Dedifferentiated amniotic fluid mesenchymal stem cell (primary cell): Measurements from ENCODE around the gene VSIG4.
"Not testable (repeated sequence)": the region's sequence is repeated elsewhere in the genome, so short reads cannot be mapped to it uniquely, and the experiment has no call there.

ENCODE experiments used
- DNase-seq: peaks from one replicate; pipeline ENCODE4 v3.0.0-alpha.2; 2016; ENCODE audit errors: extremely low spot score

The VSIG4 gene

DNA sequence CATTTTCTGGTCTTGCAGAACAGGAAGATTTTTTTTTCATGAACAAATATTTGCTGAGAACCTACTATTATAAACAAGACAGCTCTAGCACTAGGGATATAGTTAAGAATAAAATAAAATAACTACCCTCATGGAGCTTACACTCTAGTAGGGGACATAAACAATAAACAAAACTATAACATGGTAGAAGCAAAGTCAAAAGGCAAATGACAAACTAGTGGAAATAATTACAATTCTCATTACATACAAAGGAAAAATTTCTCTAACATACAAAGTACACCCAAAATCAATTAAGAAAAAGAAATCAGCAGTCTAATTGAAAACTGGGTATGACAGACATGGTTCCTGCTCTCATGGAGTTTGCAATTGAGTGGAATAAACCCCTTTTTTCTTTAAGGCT is 32.0 kb downstream of the VSIG4 start:
- DNase-seq = no peak

DNA sequence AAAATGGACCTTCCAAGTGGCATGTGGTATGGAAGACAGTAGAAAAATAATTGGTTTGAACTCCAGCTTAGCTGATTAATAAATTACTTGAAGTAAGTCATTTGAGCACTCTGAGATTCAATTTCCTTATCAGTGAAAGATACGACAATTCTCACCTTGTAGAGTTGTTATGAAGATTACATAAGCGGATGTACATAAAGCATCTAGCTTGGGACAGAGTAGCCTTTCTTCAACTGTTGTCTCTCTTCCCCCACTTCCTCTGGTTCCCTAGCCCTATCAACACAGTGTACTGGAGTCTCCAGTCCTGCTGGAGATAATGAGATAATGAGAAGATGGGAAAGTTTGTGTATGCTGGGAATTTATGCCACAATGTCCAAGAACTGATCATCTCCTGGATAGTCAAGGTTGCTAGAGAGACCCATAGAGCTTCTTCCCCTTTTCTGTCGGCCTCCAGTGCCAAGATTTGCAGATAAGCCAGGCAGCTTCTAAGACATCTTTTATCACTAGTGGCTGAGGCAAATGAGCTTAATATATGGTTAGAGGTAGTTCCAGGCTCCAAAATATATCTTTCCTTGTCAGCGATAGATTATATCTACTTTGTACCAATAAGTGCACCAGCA is 33.9 kb downstream of the VSIG4 start:
- no peak for DNase-seq

GRCh38 chrX:66004928-66005829 is 34.7 kb downstream of the VSIG4 start:
- DNase-seq = no peak

- DNase-seq = no peak
These were observed 36.8 kb downstream of the VSIG4 start for GRCh38 chrX:66002824-66003680.

DNA sequence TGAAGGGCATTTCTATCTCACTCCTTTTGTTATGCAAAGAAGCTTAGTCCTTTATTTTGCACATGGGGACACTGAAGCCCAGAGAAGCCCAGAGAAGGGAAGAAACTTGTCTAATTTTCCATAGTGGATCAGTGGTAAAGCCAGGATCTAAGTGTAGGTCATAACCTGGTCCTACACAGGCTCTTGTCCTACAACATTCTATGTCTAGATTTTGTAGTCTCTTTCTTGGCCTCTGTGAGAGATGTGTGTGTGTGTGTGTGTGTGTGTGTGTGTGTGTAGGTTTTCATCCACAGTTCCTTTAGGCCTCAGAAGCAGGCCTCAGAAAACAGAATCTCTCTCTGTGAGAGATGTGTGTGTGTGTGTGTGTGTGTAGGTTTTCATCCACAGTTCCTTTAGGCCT is 38.3 kb downstream of the VSIG4 start:
- DNase-seq = no peak

DNA sequence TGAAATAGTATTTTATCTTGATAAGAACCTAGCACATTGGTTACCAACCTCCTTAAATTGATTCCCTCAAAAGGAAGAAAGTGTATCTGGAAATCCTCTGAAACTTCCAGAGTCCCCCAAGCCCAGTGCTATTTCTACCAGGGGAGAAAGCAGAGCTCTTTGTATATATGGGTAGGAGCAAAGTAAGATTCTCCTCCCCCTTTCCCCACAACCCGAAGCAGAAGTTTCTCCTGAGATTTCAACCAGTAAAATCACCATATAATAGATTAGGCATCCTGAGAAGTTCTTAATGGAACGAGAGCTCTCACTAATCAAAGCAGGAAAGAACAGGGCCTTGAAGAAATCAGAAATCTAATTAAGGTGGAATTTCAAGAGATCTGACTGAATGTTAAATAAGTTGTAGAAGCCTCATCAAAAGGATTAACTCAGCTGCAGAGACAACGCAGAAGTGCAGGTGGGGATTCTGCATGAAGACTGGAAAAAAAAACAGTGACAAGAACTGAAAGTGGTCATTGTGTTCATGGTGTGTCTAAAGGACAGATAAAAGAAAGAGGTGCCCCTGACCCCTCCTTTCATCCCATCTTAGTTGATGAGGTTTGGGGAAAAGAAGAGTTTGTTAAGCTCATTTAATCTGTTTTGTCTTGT is 39.1 kb downstream of the VSIG4 start:
- no peak for DNase-seq

DNA sequence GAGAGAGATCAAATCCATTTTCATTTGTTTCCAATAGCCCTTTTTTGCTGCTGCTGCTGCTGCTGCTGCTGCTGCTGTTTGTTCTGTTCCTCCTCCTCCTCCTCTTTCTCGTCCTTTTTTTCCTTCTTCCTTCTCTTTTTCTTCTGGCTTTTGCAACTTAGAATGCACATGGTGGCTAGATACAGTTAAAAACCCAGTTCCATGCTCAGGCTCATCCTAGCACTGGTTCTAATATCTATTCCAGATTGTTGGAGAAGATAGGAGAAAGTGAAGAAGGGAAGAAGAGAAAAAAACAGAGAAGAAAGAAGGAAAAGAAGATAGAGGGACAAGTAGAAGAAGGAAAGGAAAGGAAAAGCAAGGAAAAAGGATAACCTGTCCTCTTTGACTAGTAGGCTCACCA is 39.7 kb downstream of the VSIG4 start:
- no peak for DNase-seq

- no peak for DNase-seq
These were observed 40.2 kb downstream of the VSIG4 start for GRCh38 chrX:65999563-66000148.

GRCh38 chrX:65999029-65999562 is 40.8 kb downstream of the VSIG4 start:
- DNase-seq = no peak

GRCh38 chrX:65997978-65998717 is 41.7 kb downstream of the VSIG4 start:
- DNase-seq = no peak

GRCh38 chrX:65994519-65995506 is 45.1 kb downstream of the VSIG4 start:
- DNase-seq = no peak

GRCh38 chrX:65993915-65994460 is 45.9 kb downstream of the VSIG4 start:
- DNase-seq = no peak

DNA sequence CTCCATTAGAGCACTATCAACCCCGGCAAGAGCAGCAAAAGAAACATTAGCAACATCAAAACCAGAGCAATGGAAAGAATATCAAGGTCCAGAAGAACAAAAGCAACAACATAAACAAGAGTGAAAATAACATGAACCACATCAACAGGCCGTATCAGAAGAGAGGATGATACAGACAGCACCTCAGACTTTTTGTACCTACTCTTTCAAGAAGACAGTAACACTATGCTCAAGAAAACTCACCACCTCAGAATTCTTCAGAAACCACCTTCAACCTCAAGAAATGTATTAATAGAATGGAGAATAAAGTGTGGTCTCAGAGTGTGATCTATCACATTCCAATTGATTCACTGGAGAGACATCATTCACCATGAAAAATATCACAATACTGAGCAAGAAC is 46.5 kb downstream of the VSIG4 start:
- DNase-seq = no peak

- no peak for DNase-seq
These were observed 49.2 kb downstream of the VSIG4 start for GRCh38 chrX:65990702-65991101.

- DNase-seq = no peak
These were observed 52.1 kb downstream of the VSIG4 start for GRCh38 chrX:65987811-65988210.

DNA sequence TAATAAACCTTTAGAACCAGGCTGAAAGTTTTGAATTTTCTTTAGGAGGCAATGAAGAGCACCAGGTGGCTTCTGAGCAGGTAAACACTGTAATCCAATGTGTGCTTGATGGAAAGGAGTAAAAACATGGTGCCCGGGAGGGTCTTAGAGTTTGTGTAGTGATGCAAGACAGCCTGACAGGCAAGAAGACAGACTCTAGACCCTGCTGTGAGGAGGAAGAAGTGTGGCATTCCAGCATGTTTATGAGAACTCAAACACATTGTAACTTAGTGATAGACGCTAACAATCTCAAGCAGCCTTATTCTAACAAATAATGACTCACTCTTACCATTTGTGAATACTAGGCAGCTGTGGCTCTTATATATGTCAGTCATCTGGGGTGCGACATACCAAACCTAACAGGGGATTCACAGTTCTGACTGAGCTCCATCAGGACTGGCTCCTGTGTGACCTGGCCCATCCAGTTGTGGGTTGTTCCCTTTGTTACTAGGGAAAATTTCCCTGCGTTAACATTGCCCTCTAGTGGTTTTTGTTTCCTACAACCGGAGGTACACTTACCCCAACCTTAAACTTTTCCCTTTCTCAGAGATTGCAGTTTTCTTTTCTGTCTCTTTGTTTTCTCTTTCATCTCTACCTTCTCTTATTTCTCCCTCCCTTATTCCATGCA is 53.8 kb downstream of the VSIG4 start:
- peak; percentile 24 for DNase-seq

DNA sequence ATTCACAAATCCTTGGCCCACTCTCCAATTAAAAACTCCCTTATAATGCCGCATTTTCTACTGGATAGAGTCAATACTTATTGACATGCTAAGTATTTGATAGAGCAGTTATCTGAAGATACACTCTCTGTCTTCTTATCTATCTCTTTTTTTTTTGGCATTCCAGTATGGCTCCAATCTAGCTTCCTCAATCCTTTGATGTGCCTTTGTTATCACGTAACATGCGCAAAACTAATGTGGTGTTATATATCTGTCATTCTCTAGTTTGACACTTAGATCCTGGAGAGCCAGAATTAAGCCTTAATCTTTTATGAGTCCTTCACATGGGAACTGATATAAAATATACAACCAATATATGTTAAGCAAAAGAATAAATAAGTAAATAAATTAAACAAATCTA is 54.7 kb downstream of the VSIG4 start:
- DNase-seq = no peak

DNA sequence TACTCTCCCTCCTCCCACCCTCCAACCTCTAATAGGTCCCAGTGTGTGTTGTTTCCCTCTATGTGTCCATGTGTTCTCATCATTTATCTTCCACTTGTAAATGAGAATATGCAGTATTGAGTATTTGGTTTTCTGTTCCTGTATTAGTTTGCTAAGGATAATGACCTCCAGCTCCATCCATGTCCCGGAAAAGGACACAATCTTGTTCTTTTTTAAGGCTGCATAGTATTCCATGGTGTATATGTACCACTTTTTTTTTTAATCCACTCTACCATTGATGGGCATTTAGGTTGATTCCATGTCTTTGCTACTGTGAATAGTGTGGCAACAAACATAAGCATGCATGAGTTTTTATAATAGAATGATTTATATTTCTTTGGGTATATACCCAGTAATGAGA is 62.7 kb downstream of the VSIG4 start:
- not testable (repeated sequence) for DNase-seq
